ENCODE data around the gene ESCO1. TPM values are rescaled to one million over a fixed set of nuclear protein-coding genes. Genes with fewer than 3 reads are reported as not detected.

ESCO1 gene
- total RNA-seq, 1 experiment from 2014 or later: 14.9 TPM

DNA sequence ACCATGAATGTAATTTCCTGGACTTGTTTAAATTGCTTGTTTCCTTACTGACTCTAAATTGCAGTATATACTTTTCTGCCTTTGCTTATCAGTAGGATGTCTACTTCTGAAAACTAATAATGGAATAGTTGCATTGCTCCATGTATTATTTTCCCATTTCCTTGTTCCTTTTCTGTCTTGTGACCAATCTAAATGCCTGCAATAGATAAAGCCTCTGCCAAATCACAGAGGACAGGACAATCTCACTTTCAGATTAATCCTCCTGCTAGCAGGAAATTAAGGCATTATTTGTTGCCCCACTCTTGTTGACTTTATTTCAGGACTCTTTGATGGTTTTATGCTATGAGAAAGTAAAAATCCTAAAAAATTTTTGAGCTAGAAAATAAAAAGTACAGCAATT, 4.7 kb upstream of the ESCO1 start:
- no peaks in the 10 kb centered on the region for H3K4me1 ChIP-seq (ENCODE audit: insufficient read depth, low read length, poor library complexity, severe bottlenecking)
- no peak overlapping the region for H3K27ac ChIP-seq (ENCODE audit: low read depth, low read length, poor library complexity, severe bottlenecking)
- ChIA-PET CTCF (no interaction called here), POLR2A (ENCODE audit: low non-redundant PET) (no interaction called here)
- no peak for DNase-seq (ENCODE audit: low spot score)
- BruUV-seq (replicated peaks): no TSS peak
- no peaks in the 10 kb centered on the region for H3K9me3 ChIP-seq (ENCODE audit: low read depth, low read length, poor library complexity, severe bottlenecking)
- TF ChIP-seq, protein P1, sequence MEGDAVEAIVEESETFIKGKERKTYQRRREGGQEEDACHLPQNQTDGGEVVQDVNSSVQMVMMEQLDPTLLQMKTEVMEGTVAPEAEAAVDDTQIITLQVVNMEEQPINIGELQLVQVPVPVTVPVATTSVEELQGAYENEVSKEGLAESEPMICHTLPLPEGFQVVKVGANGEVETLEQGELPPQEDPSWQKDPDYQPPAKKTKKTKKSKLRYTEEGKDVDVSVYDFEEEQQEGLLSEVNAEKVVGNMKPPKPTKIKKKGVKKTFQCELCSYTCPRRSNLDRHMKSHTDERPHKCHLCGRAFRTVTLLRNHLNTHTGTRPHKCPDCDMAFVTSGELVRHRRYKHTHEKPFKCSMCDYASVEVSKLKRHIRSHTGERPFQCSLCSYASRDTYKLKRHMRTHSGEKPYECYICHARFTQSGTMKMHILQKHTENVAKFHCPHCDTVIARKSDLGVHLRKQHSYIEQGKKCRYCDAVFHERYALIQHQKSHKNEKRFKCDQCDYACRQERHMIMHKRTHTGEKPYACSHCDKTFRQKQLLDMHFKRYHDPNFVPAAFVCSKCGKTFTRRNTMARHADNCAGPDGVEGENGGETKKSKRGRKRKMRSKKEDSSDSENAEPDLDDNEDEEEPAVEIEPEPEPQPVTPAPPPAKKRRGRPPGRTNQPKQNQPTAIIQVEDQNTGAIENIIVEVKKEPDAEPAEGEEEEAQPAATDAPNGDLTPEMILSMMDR (conservative IDR thresholded peaks at IDR 0.05; ENCODE audit: low read depth, low read length): no peak
- TF ChIP-seq EZH2 (IDR thresholded peaks at IDR 0.05; ENCODE audit: borderline replicate concordance, low read depth, low read length, poor library complexity, severe bottlenecking): no peak
- no peaks in the 10 kb centered on the region for H3K36me3 ChIP-seq (ENCODE audit: insufficient read depth, low read length, poor library complexity, severe bottlenecking)
- H3K4me3 ChIP-seq (ENCODE audit: low read depth, low read length, poor library complexity, severe bottlenecking): no peak overlapping the region
- intact Hi-C loops (cut with micrococcal nuclease; ENCODE audit: unreplicated experiment): no loop called here
- no peaks in the 10 kb centered on the region for H3K27me3 ChIP-seq (replicated peaks; ENCODE audit: insufficient read depth, low read depth, low read length, poor library complexity)

DNA sequence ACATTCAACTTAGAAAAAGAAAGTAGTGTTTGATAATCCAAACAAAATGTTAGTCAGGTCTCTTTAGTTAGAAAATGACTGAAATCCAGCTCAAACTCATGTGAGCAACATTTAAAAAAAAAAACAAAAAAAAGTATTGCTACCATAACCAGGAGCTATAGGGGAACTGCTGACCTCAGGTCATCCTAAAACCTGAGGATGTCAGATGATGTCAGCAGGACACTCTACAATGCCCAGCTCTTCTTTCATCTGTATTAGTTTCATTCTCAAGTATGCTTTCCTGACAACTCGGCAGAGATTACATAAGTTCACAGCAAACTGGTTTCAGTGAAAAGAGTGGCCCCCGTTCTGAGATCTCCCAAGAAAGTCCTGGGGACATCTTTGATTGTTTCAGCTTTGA, 4.2 kb upstream of the ESCO1 start:
- H3K36me3 ChIP-seq (ENCODE audit: insufficient read depth, low read length, poor library complexity, severe bottlenecking): no peaks in the 10 kb centered on the region
- no peak overlapping the region for H3K27ac ChIP-seq (ENCODE audit: low read depth, low read length, poor library complexity, severe bottlenecking)
- DNase-seq (ENCODE audit: low spot score): no peak
- no peaks in the 10 kb centered on the region for H3K4me1 ChIP-seq (ENCODE audit: insufficient read depth, low read length, poor library complexity, severe bottlenecking)
- H3K27me3 ChIP-seq (replicated peaks; ENCODE audit: insufficient read depth, low read depth, low read length, poor library complexity): no peaks in the 10 kb centered on the region
- no TSS peak for BruUV-seq (replicated peaks)
- intact Hi-C loops (cut with micrococcal nuclease; ENCODE audit: unreplicated experiment): loop anchor here (5.0 kb wide), 1 partner anchor 117 kb away; no protein-coding TSS in a partner anchor
- POLR2A ChIA-PET (ENCODE audit: low non-redundant PET): no interaction called here
- CTCF ChIA-PET: interaction anchor here (0.6 kb wide), 1 partner anchor 413 kb away, joined by 4 read pairs; no protein-coding TSS in a partner anchor
- H3K9me3 ChIP-seq (ENCODE audit: low read depth, low read length, poor library complexity, severe bottlenecking): no peaks in the 10 kb centered on the region
- no peak overlapping the region for H3K4me3 ChIP-seq (ENCODE audit: low read depth, low read length, poor library complexity, severe bottlenecking)
- no peak for TF ChIP-seq EZH2 (IDR thresholded peaks at IDR 0.05; ENCODE audit: borderline replicate concordance, low read depth, low read length, poor library complexity, severe bottlenecking)
- TF ChIP-seq, protein P1 (conservative IDR thresholded peaks at IDR 0.05; ENCODE audit: low read depth, low read length): no peak

DNA sequence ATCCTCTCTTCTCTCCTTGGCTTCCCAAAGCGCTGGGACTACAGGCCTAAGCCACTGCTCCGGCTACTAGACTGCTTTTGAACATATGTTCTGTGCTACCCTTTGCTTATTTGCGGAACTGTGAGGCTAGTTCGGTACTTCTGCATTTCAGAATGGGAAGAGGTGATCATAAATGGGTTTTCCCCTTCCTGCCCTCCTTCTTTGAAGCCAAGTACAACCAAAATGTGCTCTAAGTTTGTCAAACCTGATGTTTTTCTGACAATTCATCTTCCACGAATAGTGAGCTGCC, 1.7 kb upstream of the ESCO1 start:
- Histone ChIP-seq H3K9me3 (ENCODE audit: low read depth, low read length, poor library complexity, severe bottlenecking) (no peaks in the 10 kb centered on the region), H3K4me3 (ENCODE audit: low read depth, low read length, poor library complexity, severe bottlenecking) (no peak overlapping the region), H3K4me1 (ENCODE audit: insufficient read depth, low read length, poor library complexity, severe bottlenecking) (peaks cover 19% of the 10 kb centered on the region), H3K27me3 (replicated peaks; ENCODE audit: insufficient read depth, low read depth, low read length, poor library complexity) (no peaks in the 10 kb centered on the region), H3K27ac (ENCODE audit: low read depth, low read length, poor library complexity, severe bottlenecking) (no peak overlapping the region), H3K36me3 (ENCODE audit: insufficient read depth, low read length, poor library complexity, severe bottlenecking) (no peaks in the 10 kb centered on the region)
- ChIA-PET CTCF (interaction anchor here (2.9 kb wide), 1 partner anchor 10 kb away, joined by 15 read pairs; the partner anchor contains the start of gene SNRPD1), POLR2A (ENCODE audit: low non-redundant PET) (no interaction called here)
- no peak for DNase-seq (ENCODE audit: low spot score)
- TF ChIP-seq, protein P1 (conservative IDR thresholded peaks at IDR 0.05; ENCODE audit: low read depth, low read length): no peak
- no peak for TF ChIP-seq EZH2 (IDR thresholded peaks at IDR 0.05; ENCODE audit: borderline replicate concordance, low read depth, low read length, poor library complexity, severe bottlenecking)
- intact Hi-C loops (cut with micrococcal nuclease; ENCODE audit: unreplicated experiment): loop anchor here (5.0 kb wide), 1 partner anchor 115 kb away; no protein-coding TSS in a partner anchor
- BruUV-seq (replicated peaks): no TSS peak

Measured in A673 (cell line).